OCI-LY1 (cell line): ENCODE results near the gene IL31.

Experiments used
- H2AFZ ChIP-seq: fragments of 200-600 bp; sonication (generic), shearing (Covaris generic); 2 replicates; pipeline ENCODE4 v1.6.0; 2014; ENCODE audit warnings: antibody characterized with exemption, mild to moderate bottlenecking, low read length
- H3F3A ChIP-seq: fragments of 200-600 bp; sonication (generic), shearing (Covaris generic); 2 replicates; pipeline ENCODE4 v1.6.0; 2014; ENCODE audit warnings: mild to moderate bottlenecking, antibody characterized with exemption, low read length, moderate library complexity; ENCODE audit not compliant: insufficient read depth
- H3K27ac ChIP-seq: fragments of 200-600 bp; sonication (generic); 2 replicates; pipeline ENCODE4 v1.5.1; 2014; ENCODE audit warnings: low read length, mixed run types, mild to moderate bottlenecking, low read depth; ENCODE audit not compliant: poor library complexity, severe bottlenecking
- H3K27me3 ChIP-seq: fragments of 200-600 bp; sonication (generic); 2 replicates; pipeline ENCODE4 v1.6.0; 2014; ENCODE audit warnings: antibody characterized with exemption, mild to moderate bottlenecking, low read length, moderate library complexity; ENCODE audit not compliant: insufficient read depth
- H3K36me3 ChIP-seq: fragments of 200-600 bp; sonication (generic); 2 replicates; pipeline ENCODE4 v1.6.1; 2014; ENCODE audit warnings: mild to moderate bottlenecking, antibody characterized with exemption, low read length, moderate library complexity, mixed read lengths; ENCODE audit not compliant: insufficient read depth
- H3K4me1 ChIP-seq: fragments of 200-600 bp; sonication (generic); 2 replicates; pipeline ENCODE4 v1.5.1; 2014; ENCODE audit warnings: mild to moderate bottlenecking, low read length, moderate library complexity; ENCODE audit not compliant: insufficient read depth, severe bottlenecking
- H3K4me2 ChIP-seq: fragments of 200-600 bp; sonication (generic), shearing (Covaris generic); 2 replicates; pipeline ENCODE4 v1.6.1; 2014; ENCODE audit warnings: low read length
- H3K4me3 ChIP-seq: fragments of 200-600 bp; sonication (generic); 2 replicates; pipeline ENCODE4 v1.5.1; 2014; ENCODE audit warnings: low read length, low read depth, mild to moderate bottlenecking, mixed read lengths; ENCODE audit not compliant: poor library complexity, severe bottlenecking
- H3K79me2 ChIP-seq: fragments of 200-600 bp; shearing (Covaris generic); 2 replicates; pipeline ENCODE4 v1.6.1; 2016; ENCODE audit warnings: mixed run types, low read length, mixed read lengths; ENCODE audit not compliant: insufficient read depth
- H3K9ac ChIP-seq: fragments of 200-600 bp; sonication (generic), shearing (Covaris generic); 2 replicates; pipeline ENCODE4 v1.6.1; 2014; ENCODE audit warnings: mild to moderate bottlenecking, low read length, mixed read lengths
- H3K9me2 ChIP-seq: fragments of 200-600 bp; sonication (generic), shearing (Covaris generic); 2 replicates; pipeline ENCODE4 v1.6.1; 2014; ENCODE audit warnings: low read depth, mild to moderate bottlenecking, low read length, mixed read lengths
- H3K9me3 ChIP-seq: fragments of 200-600 bp; shearing (Covaris generic); 2 replicates; pipeline ENCODE4 v1.6.1; 2014; ENCODE audit warnings: low read length, mixed read lengths
- H4K20me1 ChIP-seq: fragments of 200-600 bp; sonication (generic), shearing (Covaris generic); 2 replicates; pipeline ENCODE4 v1.6.0; 2016; ENCODE audit warnings: mild to moderate bottlenecking, low read length; ENCODE audit not compliant: insufficient read depth
- CTCF ChIP-seq: fragments of 200-600 bp; sonication (generic), shearing (Covaris generic); IDR thresholded peaks from 2 replicates; pipeline ENCODE4 v1.5.1; 2017; ENCODE audit warnings: mild to moderate bottlenecking, antibody characterized with exemption, low read length, moderate library complexity, mixed read lengths
- EZH2 ChIP-seq: fragments of 200-600 bp; sonication (generic), shearing (Covaris generic); IDR thresholded peaks from 2 replicates; pipeline ENCODE4 v1.8.0; 2017; ENCODE audit warnings: borderline replicate concordance, mixed run types, mild to moderate bottlenecking, antibody characterized with exemption, low read length, moderate library complexity, mixed read lengths

IL31 gene

GRCh38 chr12:122167356-122167925 lies 6.6 kb downstream of the IL31 start:
- no peak overlapping the region for H3K4me2 ChIP-seq
- no peak overlapping the region for H2AFZ ChIP-seq
- H4K20me1 ChIP-seq = no peaks in the 10 kb centered on the region
- no peaks in the 10 kb centered on the region for H3K4me1 ChIP-seq
- H3K27ac ChIP-seq = no peak overlapping the region
- H3K36me3 ChIP-seq = no peaks in the 10 kb centered on the region
- no peaks in the 10 kb centered on the region for H3K9me2 ChIP-seq
- no peaks in the 10 kb centered on the region for H3K79me2 ChIP-seq
- no peak overlapping the region for H3K4me3 ChIP-seq
- peaks cover 9% of the 10 kb centered on the region; the same call in 1 of the 2 replicates for H3K27me3 ChIP-seq
- TF ChIP-seq EZH2 (no peak), CTCF (no peak)
- H3F3A ChIP-seq = no peaks in the 10 kb centered on the region
- no peaks in the 10 kb centered on the region for H3K9me3 ChIP-seq
- no peak overlapping the region for H3K9ac ChIP-seq

DNA sequence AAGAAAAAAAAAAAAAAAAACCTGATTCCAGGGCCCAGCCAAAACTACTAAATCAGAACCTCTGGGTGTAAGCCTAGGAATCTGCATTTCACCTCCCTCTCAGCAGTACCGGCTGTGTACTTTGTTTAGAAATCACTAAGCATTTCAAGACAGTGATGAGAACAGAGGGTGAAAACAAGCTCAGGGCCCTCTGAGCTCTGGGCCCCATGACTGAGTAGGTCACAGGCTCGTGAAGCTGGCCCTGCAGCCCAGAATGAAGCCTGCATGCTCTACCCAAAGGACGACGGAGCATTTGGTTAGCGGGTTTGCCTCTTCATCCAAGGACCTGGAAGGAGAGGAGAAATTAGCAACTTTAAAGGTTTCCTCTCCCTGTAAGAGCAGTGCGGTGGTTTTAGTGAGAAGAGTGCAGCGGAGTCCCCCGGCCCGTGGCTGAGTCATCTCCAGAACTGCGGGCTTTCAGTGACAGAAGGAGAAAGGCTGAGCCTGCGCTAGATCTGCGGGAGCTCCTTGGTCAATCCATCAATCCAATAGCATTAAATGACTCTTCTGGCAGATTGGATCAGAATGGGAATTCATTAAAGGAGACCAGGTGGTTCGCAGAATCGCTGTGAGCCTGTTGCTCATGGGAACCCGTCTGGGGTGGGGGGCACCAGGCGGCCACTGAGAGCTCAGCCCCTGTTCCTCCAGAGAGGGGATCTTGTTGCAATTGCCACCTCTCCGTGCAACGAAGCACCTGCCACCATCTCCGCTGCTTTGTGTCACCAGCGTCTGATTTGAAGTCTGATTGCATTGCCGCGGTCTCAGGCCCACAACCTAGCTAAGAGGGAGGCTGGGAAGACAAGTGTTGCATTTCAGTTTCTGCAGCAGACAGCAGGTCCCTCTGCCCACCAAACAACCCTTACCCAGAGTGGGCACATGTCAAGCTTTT lies 7.3 kb downstream of the IL31 start:
- Histone ChIP-seq H3K27ac (no peak overlapping the region), H4K20me1 (no peaks in the 10 kb centered on the region), H3K9me3 (no peaks in the 10 kb centered on the region), H3K36me3 (no peaks in the 10 kb centered on the region), H2AFZ (no peak overlapping the region), H3K27me3 (peaks cover 9% of the 10 kb centered on the region; the same call in 1 of the 2 replicates), H3K4me2 (no peak overlapping the region), H3F3A (no peaks in the 10 kb centered on the region), H3K4me1 (no peaks in the 10 kb centered on the region), H3K9me2 (no peaks in the 10 kb centered on the region), H3K79me2 (no peaks in the 10 kb centered on the region), H3K4me3 (no peak overlapping the region), H3K9ac (no peak overlapping the region)
- no peak for TF ChIP-seq CTCF

DNA sequence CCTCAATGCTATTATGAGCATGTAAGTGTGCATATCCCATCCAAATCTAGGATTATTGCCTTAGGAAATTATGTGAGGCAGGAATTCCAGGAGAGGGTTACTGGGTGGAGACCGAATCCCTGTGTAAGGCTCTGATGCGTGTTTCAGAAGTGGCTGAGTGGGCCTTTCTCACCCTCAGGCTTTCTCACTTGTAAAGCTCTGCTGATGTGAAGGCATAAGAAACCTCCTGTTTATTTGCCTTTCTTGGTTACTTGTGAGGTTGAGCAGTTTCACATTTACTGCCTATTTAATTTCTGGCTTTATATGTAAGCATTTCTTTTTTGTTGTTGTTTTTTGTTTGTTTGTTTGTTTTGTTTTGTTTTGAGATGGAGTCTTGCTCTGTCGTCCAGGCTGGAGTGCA lies 11.0 kb downstream of the IL31 start:
- no peak for TF ChIP-seq EZH2
- TF ChIP-seq CTCF = no peak
- Histone ChIP-seq H4K20me1 (no peaks in the 10 kb centered on the region), H3K79me2 (no peaks in the 10 kb centered on the region), H3K4me3 (no peak overlapping the region), H3K4me2 (no peak overlapping the region), H3K9me3 (no peaks in the 10 kb centered on the region), H3K9me2 (no peaks in the 10 kb centered on the region), H3K27me3 (peaks cover 5% of the 10 kb centered on the region; the same call in 1 of the 2 replicates), H3K27ac (no peak overlapping the region), H2AFZ (no peak overlapping the region), H3F3A (no peaks in the 10 kb centered on the region), H3K4me1 (no peaks in the 10 kb centered on the region), H3K36me3 (no peaks in the 10 kb centered on the region), H3K9ac (no peak overlapping the region)
